Activated B cell treated with CpG ODN at 0.5 μM for 24 hours (primary cell): ENCODE results near the gene ARHGAP40. TPM values are rescaled to one million over a fixed set of nuclear protein-coding genes. Genes with fewer than 3 reads are reported as not detected.

Experiments used
- ATAC-seq: fragments of 200-7000 bp; cut with Tn5 transposase; one replicate; pipeline ENCODE4 v1.10.0; 2021; ENCODE audit warnings: low read depth, mild to moderate bottlenecking, moderate library complexity
- CTCF ChIA-PET: fragments of 350-600 bp; sonication (Branson Sonifier 250); formaldehyde crosslinking; loops from one replicate; lab custom pipeline; 2021; ENCODE audit warnings: antibody characterized with exemption; lab: Charles Lee
- POLR2A ChIA-PET: fragments of 350-600 bp; sonication (Branson Sonifier 250); formaldehyde crosslinking; loops from one replicate; lab custom pipeline; 2021; ENCODE audit warnings: antibody characterized with exemption; lab: Charles Lee
- DNase-seq: peaks from one replicate; pipeline ENCODE4 v3.0.0; 2022
- H3K27ac Mint-ChIP-seq: one replicate; pipeline ENCODE4 v1.8.0; 2020; ENCODE audit warnings: mixed read lengths
- H3K27me3 Mint-ChIP-seq: one replicate; pipeline ENCODE4 v1.8.0; 2021; ENCODE audit warnings: mixed read lengths
- H3K36me3 Mint-ChIP-seq: one replicate; pipeline ENCODE4 v1.8.0; 2021; ENCODE audit warnings: low read depth, mixed read lengths
- H3K4me1 Mint-ChIP-seq: one replicate; pipeline ENCODE4 v1.8.0; 2021; ENCODE audit warnings: mixed read lengths
- H3K4me3 Mint-ChIP-seq: one replicate; pipeline ENCODE4 v1.8.0; 2020; ENCODE audit warnings: mild to moderate bottlenecking, mixed read lengths
- H3K9me3 Mint-ChIP-seq: one replicate; pipeline ENCODE4 v1.8.0; 2020; ENCODE audit warnings: mixed read lengths
- intact Hi-C: fragments of 100-400 bp; cut with micrococcal nuclease; formaldehyde crosslinking; loops from one replicate; pipeline ENCODE4 v1.15.1; 2024
- total RNA-seq: library from RNA; stranded (reverse); gene quantifications from 2 replicates; pipeline ENCODE4 v1.2.3, GENCODE V29; 2022
- TF ChIP-seq, protein P1 (sequence below): fragments of 200-600 bp; IDR thresholded peaks from one replicate; pipeline ENCODE4 v1.8.0; 2022; ENCODE audit warnings: antibody characterized with exemption, mild to moderate bottlenecking

ARHGAP40 gene
- total RNA-seq, 1 donor from 2014 or later = not detected

- no peaks in the 10 kb centered on the region for H3K9me3 Mint-ChIP-seq
- H3K27ac Mint-ChIP-seq = no peak overlapping the region
- H3K4me3 Mint-ChIP-seq = no peak overlapping the region
- no peaks in the 10 kb centered on the region for H3K36me3 Mint-ChIP-seq
- intact Hi-C loops = no loop called here
- DNase-seq = no peak
- H3K27me3 Mint-ChIP-seq = peaks cover 54% of the 10 kb centered on the region
- TF ChIP-seq, protein P1, sequence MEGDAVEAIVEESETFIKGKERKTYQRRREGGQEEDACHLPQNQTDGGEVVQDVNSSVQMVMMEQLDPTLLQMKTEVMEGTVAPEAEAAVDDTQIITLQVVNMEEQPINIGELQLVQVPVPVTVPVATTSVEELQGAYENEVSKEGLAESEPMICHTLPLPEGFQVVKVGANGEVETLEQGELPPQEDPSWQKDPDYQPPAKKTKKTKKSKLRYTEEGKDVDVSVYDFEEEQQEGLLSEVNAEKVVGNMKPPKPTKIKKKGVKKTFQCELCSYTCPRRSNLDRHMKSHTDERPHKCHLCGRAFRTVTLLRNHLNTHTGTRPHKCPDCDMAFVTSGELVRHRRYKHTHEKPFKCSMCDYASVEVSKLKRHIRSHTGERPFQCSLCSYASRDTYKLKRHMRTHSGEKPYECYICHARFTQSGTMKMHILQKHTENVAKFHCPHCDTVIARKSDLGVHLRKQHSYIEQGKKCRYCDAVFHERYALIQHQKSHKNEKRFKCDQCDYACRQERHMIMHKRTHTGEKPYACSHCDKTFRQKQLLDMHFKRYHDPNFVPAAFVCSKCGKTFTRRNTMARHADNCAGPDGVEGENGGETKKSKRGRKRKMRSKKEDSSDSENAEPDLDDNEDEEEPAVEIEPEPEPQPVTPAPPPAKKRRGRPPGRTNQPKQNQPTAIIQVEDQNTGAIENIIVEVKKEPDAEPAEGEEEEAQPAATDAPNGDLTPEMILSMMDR = no peak
- no peak for ATAC-seq
- ChIA-PET CTCF (no interaction called here), POLR2A (no interaction called here)
- no peaks in the 10 kb centered on the region for H3K4me1 Mint-ChIP-seq
Measured at GRCh38 chr20:38660429-38660828, 58.8 kb downstream of the ARHGAP40 start.

DNA sequence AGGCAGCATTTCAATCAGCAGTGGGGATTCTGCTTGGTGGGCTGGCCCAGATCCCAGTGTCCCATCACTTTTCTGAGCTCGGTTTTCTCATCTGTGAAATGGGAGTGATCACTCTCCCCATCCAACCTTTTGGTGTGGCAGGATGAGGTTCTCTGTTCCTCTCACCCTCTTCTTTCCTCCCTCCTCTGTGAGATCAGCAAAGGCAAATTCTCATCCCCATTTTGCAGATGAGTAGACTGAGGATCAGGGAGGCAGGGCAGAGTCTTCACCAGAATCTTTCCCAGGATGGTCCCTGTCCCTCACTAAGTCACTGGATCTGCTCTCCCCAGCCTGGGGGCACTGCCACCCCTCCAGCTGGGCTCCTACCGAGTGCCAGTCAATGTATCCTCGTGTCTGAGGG lies 62.1 kb downstream of the ARHGAP40 start:
- Mint-ChIP-seq H3K27ac (no peak overlapping the region), H3K4me3 (no peak overlapping the region), H3K4me1 (no peaks in the 10 kb centered on the region), H3K27me3 (peaks cover 45% of the 10 kb centered on the region), H3K36me3 (no peaks in the 10 kb centered on the region), H3K9me3 (no peaks in the 10 kb centered on the region)
- CTCF ChIA-PET = no interaction called here
- POLR2A ChIA-PET = no interaction called here
- no peak for DNase-seq
- TF ChIP-seq, protein P1 = no peak
- ATAC-seq = no peak
- intact Hi-C loops = no loop called here

DNA sequence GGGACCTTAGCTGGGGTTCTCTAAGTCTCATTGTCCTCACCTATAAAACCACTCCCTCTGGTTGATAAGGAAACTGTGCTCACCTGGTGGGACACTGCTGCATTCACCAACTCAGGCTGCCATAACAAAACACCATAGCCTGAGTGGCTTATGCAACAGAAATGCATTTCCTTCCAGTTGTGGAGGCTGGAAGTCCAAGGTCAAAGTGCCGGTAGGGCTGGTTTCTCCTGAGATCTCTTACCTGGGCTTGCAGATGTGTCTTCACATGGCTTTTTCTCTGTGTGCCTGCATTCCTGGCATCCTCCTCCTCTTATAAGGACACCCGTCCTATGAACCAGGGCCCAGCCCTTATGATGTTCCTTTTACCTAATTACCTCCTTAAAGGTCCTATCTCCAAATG lies 62.7 kb downstream of the ARHGAP40 start:
- TF ChIP-seq, protein P1 = no peak
- Mint-ChIP-seq H3K4me1 (no peaks in the 10 kb centered on the region), H3K27ac (no peak overlapping the region), H3K9me3 (no peaks in the 10 kb centered on the region), H3K36me3 (no peaks in the 10 kb centered on the region), H3K4me3 (no peak overlapping the region), H3K27me3 (peaks cover 48% of the 10 kb centered on the region)
- no peak for ATAC-seq
- intact Hi-C loops = no loop called here
- ChIA-PET POLR2A (no interaction called here), CTCF (no interaction called here)
- no peak for DNase-seq

- TF ChIP-seq, protein P1 = no peak
- CTCF ChIA-PET = no interaction called here
- H3K9me3 Mint-ChIP-seq = no peaks in the 10 kb centered on the region
Measured at GRCh38 chr20:38665094-38665493, 63.5 kb downstream of the ARHGAP40 start.

DNA sequence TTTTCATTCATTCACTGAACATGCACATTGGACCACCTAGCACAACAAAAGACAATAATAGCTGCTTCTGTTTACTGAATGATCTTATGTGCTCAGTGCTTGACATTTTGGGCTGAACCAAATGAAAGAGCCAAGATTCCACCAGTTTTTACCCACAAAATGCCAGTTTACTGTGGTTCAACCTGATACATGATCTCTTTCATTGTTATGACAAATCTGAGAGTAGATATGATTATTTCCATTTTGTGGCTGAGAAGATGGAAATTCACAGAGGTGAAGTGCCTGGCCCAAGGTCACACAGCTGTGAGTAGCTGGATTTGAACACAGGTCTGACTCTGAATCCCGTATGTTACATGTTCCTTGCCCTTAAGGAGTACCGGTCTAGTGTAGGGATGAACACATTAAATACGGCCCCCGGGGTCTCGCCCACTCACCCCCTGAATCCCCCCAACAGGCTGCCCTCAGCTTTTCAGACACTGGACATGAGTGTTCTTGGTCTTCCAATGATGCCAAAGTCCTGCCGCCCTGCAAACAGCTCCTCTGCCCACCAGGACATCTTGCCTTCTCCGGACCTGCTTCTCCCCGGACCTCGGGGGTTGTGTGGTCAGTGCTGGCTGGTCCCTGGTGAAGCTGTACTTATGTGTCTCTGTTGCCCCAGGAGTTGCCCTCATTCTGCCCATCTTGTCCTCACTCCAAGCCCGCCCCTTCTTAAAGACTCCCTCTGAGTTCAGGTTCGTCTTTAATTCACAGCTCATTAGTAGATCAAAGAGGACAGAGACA lies 64.1 kb downstream of the ARHGAP40 start:
- H3K27me3 Mint-ChIP-seq = peaks cover 49% of the 10 kb centered on the region
- intact Hi-C loops = no loop called here
- no peaks in the 10 kb centered on the region for H3K36me3 Mint-ChIP-seq
- TF ChIP-seq, protein P1 = no peak
- H3K4me3 Mint-ChIP-seq = no peak overlapping the region
- POLR2A ChIA-PET = no interaction called here
- H3K27ac Mint-ChIP-seq = no peak overlapping the region
- no peaks in the 10 kb centered on the region for H3K4me1 Mint-ChIP-seq
- no peak for ATAC-seq
- no peak for DNase-seq
- no peaks in the 10 kb centered on the region for H3K9me3 Mint-ChIP-seq
- CTCF ChIA-PET = no interaction called here

More at GRCh38 chr20:38665094-38665493, 63.5 kb downstream of the ARHGAP40 start:
- no peak for DNase-seq
- intact Hi-C loops = no loop called here
- POLR2A ChIA-PET = no interaction called here
- Mint-ChIP-seq H3K27ac (no peak overlapping the region), H3K4me1 (no peaks in the 10 kb centered on the region), H3K36me3 (no peaks in the 10 kb centered on the region), H3K27me3 (peaks cover 48% of the 10 kb centered on the region), H3K4me3 (no peak overlapping the region)
- ATAC-seq = no peak
